Activated CD4-positive, CD25-positive, alpha-beta regulatory T cell treated with anti-CD3 and anti-CD28 coated beads, Interleukin-2, amount 50 U/mL, for 24 hours (primary cell): ENCODE data around the gene LPP.

Source experiments
- ATAC-seq, 2 donors: fragments of 150-1000 bp; cut with Tn5 transposase; one replicate each; pipeline ENCODE4 v1.10.0; 2021; ENCODE audit warnings: mild to moderate bottlenecking in 1 of 2, moderate library complexity in 1 of 2

LPP gene

GRCh38 chr3:188778091-188778852 is 624.3 kb downstream of the LPP start:
- no peak for ATAC-seq

GRCh38 chr3:188779281-188779980 is 625.5 kb downstream of the LPP start:
- ATAC-seq: no peak

DNA sequence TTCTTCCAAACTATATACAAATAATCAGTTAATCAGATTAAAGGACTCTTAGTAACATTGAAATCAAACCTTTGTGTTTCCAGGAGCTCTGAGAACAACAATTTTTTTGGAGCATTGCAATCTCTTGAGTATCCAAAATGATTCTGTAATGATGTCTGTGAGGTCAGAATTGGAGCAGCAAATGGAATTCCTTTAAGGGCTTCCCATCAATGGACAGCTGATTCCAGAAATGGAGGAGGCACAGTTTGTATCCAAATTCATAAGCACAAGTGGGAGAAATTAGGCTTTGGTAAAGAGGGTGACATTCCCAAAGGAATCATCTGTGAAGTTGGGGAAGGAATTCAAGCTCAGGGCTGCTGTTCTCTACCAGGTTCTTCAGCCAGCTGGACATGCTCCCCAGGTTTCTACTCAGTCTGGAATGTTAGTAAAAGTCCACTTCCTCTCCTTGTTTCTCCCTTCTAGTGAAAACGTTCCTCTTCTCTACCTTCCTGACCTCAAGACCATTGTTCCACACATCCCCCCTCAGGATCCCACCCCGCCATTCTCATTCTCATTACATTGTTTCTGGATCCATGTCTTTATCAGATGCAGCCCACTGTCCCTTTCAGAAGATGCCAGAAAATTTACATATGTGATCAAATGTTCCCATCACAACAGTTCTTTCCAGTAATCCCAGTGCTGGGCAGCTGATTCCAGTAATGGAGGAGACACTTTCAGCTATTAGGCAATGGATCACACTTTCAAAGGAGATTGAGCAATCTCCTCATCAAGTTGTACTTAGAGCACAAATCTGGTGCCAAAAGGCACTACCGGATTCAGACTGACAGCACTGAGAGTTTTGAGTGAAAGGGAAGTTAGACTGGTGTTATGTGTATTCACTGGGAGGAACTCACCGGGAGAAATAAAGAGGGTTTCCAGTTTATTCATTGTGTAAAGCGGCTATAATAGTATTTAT is 626.5 kb downstream of the LPP start:
- ATAC-seq: no peak

DNA sequence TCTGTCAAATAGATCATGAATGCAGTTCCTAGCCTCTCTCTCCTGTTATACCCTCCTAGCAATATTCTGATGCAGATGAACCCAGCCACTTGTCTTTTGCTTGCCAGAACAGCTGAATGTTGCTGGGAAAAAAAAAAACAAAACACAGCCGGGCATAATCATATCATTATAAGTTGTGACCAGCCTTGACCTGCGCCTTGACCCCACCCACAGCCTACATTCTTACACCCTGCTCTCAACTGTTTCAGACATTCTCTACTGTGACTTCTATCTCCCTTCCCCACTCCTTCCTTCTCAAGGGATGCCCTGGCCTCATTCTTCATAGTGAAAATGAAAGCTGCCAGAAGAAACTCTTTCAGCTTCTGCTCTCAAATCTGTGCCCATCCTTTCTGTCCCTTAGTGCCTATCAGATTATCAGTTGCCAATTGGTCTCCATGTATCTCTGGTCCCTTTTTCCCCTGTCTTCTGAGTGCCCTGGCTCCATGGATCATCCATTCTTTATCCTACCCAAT is 628.7 kb downstream of the LPP start:
- ATAC-seq: no peak

- ATAC-seq: no peak
Measured at GRCh38 chr3:188786424-188786823, 632.5 kb downstream of the LPP start.

DNA sequence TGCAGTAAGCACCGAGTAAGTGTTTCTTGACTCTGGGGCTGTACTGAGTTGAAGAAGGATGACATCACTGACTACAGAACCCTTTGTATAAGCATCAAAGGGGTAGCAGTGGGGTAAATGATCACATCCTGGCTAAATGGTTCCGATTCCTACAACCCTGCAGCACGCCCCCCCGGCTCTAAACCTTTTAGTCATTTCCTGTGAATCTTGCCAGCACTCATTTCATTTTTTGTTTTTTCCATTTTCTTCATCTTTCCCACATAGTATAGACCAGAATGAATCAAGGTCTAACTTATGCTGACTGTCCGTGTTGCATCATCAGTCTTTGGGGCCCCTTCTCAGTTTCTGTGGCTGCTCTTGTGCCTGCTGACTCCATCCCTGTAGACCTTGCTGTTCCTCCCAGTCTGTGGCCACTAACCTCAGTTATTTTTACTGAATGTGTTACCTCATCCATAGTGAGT is 634.7 kb downstream of the LPP start:
- ATAC-seq: peak; percentile 94 to 95

DNA sequence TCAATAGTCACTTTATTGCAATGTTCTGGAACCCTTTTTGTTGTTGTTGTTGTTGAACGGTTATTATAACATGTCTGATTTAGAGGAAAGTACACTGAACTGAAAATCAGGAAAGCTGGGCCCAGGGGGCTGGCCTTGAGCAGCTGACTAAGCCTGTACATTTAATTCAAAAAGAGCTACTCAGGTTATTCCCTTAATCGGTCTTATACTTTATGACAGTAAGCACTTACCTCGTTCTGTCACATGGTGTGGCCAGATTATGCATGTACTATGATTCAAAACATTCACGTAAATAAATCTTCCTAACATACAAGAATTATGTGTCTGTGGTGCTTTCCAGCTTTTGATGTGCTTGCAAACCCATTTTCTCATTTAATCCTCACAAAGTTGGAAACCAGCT is 635.3 kb downstream of the LPP start:
- peak in 1 of 2 donors; percentile 3 for ATAC-seq

DNA sequence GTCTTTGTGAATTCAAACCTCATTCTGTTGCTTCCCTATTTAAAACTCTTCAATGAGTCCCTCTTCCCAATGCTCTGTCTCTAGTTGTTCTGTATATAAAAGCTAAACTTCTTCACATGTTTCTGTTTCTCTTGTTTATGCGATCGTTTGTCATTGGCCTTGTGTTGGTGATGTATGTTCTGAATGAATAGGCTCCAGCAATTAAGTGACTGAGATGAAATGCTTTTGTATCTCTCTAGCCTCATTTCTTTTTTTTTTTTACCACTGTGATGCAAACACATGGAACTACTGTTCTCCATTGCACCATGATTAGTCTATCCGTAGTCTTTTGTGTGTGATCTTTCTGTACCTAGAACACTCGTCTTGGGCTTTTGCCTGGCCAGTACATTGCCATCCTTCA is 637.4 kb downstream of the LPP start:
- no peak for ATAC-seq

- ATAC-seq: no peak
Measured at GRCh38 chr3:188792793-188793192, 638.8 kb downstream of the LPP start.

DNA sequence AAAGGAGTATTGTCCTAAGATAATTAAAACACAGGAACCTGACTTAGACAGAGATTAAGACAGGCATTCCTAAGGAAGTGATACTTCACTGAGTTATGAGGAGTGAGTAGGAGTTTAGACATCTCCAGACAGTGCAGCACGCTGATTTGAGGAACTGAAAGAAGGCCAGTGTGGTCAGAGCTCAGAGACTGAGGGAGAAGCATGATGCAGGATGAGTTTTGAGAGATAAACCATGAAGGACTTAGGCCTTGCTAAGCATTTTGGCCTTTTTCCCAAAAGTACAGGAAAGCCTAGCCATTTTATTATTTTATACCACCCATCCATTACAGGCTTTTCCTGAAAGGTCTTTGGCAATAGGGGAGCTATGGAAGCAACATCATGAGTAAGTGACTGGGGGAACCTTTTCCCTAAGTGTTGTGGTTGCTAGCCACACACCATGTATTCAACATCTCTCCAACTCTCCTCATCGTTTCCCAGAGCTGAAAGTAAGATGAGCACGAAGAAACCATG is 642.2 kb downstream of the LPP start:
- no peak for ATAC-seq

DNA sequence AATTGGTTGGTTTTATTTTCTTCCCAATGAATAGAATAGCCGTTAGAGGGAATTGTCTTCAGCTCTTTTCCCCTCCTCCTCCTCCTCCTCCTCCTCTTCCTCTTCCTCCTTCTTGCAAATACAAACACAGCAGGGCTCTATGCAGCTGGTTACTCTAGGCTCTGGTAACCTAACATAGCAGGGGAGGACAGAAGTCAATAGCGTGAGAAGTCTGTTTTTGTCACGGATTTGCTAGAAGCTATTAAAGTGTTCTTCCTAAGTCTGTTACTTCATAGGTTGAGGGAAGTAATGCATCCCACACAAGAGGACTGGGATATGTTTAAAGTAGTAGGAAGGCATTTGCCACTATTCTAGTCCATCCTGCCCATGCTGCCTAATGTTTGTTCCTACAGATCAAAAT is 643.1 kb downstream of the LPP start:
- ATAC-seq: no peak

DNA sequence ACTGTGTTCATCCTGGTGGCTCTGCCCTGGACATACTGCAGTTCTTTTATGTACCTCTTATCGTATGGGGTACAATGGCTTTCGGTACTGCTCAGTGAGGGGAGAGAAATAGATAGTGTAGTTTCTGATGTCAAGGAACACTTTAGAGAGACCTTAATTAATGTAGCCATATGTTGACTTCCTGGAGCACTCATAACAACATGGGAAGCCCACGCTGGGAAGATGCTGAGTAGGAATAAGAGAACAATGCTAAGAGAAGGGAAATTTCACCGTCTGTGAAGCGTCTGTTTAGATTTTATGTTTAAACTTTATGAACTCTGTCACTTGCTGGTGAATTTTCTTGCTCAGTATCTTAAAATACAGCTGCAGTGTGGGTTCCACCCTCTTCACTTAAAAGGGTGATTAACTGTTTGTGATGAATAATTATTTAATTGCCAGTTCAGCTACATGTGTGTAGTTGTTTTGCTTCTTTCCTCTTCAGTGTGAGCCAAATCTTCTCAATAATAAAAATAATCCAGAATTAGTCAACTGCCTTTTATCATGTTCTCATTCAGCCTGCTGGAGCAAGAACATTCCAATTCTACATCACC is 644.7 kb downstream of the LPP start:
- ATAC-seq: no peak

DNA sequence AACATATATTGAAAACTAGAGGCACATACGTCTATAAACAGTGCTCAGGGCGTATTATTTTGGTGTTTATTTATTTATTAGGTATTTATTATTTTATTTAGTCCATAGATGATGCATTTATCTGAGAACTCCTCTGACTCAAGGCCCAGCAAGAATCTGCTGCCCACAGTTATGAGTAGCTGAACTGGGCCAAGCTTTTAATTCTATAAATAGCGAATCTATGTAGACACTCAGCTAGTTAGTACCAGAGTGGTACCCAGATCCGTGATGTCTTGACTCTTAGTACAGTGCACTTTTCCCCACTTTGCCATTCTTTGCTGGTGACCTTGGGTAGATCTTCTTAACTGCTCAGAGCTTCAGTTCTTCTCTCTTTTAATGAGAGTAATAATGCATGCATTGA is 647.4 kb downstream of the LPP start:
- no peak for ATAC-seq

GRCh38 chr3:188802645-188803044 is 648.7 kb downstream of the LPP start:
- no peak for ATAC-seq

DNA sequence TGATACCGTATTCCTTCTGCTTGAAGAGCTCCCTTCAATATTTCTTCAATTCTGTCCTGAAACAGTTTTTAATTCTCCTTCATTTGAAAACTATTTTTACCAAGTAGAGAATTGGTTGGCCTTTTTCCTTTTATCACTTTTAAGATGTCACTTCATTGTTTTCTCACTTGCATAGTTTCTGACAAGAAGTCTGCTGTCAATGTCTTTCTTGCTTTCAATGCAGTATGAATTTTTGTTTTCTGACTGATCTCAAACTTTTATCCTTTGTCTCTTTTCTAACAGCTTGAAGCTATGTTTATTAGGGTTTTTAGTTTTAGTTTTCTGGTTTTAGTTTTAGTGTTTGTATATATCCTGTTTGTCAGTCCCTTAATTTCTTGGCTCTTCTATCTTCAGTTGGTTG is 653.0 kb downstream of the LPP start:
- no peak for ATAC-seq

- ATAC-seq: no peak
Measured at GRCh38 chr3:188812198-188812597, 658.2 kb downstream of the LPP start.

DNA sequence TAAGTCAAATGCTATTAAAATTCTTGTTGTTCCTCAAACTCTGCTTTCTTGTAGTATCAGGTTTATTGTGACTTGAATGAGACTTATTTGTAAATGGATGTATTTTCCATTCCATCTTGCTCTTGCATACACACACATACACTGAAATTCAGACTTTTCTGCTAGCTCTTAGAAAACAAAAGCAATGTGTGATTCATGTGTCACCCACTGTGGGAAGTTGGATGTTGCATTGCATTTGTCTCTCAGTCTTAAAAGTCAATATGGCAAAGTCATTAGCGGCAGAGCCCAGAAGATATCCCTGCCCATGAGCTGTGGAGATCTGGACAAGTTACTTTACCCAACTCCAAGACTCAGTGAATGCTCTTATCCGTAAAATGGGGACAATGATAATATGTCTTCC is 660.6 kb downstream of the LPP start:
- ATAC-seq: no peak

- no peak for ATAC-seq
Measured at GRCh38 chr3:188817103-188817934, 663.4 kb downstream of the LPP start.

DNA sequence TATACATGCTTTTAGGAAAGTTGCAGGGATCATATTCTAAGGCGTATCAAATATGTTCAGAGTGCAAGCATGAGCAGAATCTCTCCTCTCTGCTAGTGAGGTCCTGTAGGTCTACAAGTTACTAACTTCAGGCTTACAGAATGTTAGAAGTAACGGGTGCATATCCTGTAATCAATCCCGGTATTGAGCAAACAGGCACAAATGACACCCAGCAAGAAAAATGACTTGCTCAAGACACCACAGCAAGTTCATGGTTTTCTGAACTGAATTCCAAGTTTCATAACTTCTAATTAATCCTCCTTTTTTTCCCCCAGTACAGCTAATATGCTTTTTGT is 663.9 kb downstream of the LPP start:
- ATAC-seq: no peak

- ATAC-seq: no peak
Measured at GRCh38 chr3:188818282-188818681, 664.3 kb downstream of the LPP start.

DNA sequence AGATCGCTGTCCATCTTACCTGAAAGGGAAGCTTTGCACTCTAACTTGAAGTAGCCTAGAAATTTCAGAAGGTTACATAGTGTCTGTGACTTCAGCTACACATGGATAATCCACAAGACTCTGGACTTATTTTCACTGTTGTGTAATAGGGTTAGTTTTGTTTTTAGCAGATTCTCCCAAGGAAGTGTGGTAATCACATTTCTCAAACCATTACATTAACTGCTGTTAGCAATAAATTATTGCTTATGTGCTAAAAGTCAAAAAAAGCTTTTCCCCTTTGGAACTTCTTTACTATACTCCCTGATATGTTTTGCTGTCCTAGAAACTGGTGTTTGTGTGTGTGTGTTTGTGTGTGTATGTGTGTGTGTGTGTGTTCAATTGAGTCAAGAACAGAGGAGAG is 666.0 kb downstream of the LPP start:
- ATAC-seq: no peak

- no peak for ATAC-seq
Measured at GRCh38 chr3:188822004-188822403, 668.0 kb downstream of the LPP start.
